HG03460 (cell line): ENCODE data around the gene LUC7L.
"Not testable (repeated sequence)": the region's sequence is repeated elsewhere in the genome, so short reads cannot be mapped to it uniquely, and the experiment has no call there.

ENCODE experiments used
- ATAC-seq: cut with Tn5 transposase; IDR thresholded peaks from one replicate; pipeline ENCODE4 v1.9.1; 2021; ENCODE audit not compliant: unreplicated experiment

The LUC7L gene

DNA sequence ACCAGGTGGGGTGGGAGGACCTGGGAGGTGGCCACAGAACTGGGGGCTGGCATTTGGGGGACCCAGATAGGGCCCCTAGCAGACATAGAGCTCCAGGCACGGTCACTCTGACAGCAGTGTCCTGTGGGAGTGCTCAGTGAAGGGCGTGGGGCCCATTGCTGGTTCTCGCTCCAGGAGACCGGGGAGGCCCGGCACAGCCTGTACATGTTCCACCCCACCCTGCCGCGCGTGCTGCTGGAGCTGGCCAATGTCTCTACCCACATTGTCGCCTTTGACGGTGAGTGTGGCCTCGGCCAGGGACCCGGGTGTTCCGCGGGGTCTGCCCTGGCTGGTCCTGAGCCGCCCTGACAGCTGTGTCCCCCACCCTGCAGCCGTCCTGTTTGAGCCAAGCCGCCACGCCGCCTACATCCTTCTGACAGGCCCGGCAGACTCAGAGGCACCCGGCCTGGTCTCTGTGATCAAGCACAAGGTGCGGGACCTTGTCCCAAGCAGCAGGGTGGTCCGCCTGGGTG lies 35.2 kb upstream of the LUC7L start:
- no peak for ATAC-seq

DNA sequence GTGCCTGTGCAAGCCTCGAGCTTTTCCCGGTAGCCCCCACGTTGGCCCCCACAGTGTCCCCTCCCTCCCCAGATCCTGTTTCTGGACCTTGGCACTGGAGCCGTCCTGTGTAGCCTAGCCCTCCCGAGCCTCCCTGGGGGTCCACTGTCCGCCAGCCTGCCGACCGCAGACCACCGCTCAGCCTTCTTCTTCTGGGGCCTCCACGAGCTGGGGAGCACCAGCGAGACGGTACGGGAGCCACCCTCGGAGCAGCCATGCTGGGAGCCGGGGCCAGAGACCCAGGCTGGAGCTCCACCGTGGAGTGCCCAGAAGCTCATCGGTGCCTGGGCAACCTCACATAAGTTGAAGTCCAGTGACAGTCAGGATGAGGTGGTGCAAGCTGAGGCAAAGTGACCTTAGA lies 34.7 kb upstream of the LUC7L start:
- ATAC-seq, result no peak

DNA sequence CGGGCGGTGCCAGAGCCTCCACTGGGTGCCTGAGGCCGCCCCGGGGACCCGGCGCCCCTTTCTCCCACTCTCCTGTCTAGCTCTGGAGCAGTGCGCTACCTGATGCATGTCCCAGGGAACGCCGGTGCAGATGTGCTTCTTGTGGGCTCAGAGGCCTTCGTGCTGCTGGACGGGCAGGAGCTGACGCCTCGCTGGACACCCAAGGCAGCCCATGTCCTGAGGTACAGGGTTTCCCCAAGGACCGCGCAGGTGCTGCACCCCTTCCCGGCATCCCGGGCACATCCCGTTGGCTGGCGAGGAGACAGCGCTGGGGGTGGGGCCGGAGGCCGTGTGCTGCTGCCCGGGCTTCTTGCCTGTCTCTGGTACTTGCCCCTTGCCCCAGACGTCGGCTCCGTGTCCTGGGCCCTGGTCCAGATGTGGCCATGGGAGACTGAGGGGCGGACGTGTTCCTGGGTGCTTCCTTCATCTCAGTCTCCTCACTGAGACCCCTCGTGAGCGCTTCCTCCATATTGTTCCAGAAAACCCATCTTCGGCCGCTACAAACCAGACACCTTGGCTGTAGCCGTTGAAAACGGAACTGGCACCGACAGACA lies 34.0 kb upstream of the LUC7L start:
- no peak for ATAC-seq

DNA sequence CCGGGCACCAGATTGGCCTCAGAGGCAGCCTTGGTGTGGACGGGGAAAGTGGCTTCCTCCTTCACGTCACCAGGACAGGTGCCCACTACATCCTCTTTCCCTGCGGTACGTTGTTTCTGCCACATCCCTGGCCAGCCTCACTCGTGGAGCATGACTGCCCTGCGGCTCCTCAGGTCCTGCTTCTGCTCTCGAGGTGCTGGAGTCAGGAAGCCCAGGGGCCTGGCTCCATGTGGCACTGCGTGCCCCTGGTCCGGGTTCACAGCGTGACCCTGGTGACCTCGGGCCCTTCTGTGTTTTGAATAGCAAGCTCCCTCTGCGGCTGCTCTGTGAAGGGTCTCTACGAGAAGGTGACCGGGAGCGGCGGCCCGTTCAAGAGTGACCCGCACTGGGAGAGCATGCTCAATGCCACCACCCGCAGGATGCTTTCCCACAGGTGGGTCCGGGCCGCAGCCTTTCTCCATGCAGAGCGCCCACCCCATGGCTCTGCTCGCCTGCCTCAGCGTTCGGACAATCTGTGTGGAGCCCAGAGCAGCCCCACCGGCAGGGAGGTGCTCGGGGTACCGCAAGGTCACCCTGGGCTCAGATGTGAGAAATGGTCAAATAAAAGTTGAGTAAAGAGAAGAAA lies 33.0 kb upstream of the LUC7L start:
- ATAC-seq, result no peak

DNA sequence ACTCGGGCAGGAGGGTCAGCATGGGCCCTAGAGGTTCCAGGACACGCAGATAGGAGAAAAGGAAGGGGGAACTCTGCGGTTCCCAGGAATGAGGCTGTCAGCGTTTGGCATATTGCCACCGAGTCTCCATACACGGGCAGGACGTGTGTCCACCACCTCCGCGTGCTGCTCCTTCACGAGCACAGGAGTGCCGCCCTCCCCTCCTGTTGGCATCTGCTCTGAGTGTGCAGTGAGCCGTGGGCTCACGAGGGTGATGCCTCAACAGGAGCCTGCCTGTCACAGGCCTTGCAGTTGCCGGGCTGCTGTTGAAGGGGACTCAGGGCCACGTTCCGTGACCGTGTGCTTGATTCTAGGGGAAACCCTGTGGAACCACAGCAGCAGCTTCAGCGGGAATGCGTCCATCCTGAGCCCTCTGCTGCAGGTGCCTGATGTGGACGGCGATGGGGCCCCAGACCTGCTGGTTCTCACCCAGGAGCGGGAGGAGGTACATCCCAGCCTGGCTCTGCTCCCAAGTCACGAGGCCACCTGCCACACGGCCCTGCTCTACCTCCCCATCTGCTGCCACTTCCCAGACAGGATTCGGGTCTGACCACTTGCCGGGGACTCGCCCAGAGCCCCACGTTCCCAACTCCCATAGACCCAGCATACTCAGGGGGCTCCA lies 31.9 kb upstream of the LUC7L start:
- ATAC-seq, result no peak

DNA sequence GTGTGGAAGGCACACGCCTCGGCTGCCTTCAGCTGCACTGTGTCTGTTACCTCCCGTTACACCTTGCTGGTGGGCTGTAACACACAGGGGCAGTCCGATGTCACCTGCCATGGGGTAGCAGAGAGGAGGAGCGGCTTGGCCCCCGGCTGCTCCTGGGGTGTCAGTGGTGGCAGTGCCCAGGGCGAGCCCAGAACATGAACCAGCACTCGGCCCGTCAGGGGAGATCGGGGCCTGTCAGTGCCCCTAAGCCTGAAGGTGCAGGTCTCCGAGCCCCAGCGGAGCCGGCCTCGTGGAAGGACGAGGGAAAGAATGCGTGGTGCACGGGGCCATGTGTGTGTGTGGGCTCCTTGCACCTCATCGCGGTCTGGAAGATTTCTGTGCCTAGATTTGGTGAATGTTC lies 31.1 kb upstream of the LUC7L start:
- ATAC-seq, result no peak

DNA sequence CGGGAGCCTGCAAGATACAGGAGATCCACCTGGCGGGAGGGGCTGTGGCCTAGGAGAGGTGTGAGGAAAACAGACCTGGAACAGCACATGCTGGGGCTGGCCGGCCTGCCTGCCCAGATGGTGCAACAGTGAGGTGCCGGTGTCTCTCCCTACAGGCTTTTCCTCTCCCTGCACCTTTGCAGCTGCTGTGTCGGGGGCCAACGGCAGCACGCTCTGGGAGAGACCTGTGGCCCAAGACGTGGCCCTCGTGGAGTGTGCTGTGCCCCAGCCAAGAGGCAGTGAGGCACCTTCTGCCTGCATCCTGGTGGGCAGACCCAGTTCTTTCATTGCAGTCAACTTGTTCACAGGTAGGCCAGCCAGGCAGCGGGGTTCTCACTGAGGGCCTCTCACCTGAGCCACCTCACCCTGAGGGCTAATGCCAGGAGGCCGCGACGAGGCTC lies 30.6 kb upstream of the LUC7L start:
- ATAC-seq, result no peak

DNA sequence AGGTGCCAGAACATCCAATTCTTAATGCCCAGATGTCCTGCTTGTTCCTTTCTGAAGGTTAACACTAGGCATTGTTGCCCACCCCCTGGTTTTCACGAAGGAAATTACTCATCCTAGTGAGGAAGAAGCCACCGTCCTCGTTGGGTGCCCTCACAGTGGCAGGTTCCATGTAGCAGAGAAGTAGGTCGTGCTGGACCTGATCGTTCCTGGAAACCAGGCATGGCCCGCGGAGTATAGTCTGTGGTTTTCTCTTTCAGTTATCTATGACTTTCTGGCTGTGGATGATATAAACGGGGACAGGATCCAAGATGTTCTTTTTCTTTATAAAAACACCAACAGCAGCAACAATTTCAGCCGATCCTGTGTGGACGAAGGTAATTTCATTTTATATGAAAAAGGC lies 30.0 kb upstream of the LUC7L start:
- ATAC-seq, result no peak

DNA sequence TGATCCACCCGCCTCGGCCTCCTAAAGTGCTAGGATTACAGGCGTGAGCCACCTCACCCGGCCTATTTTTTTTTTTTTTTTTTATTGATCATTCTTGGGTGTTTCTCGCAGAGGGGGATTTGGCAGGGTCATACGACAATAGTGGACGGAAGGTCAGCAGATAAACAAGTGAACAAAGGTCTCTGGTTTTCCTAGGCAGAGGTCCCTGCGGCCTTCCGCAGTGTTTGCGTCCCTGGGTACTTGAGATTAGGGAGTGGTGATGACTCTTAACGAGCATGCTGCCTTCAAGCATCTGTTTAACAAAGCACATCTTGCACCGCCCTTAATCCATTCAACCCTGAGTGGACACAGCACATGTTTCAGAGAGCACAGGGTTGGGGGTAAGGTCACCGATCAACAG lies 28.8 kb upstream of the LUC7L start:
- ATAC-seq, result not testable (repeated sequence)

DNA sequence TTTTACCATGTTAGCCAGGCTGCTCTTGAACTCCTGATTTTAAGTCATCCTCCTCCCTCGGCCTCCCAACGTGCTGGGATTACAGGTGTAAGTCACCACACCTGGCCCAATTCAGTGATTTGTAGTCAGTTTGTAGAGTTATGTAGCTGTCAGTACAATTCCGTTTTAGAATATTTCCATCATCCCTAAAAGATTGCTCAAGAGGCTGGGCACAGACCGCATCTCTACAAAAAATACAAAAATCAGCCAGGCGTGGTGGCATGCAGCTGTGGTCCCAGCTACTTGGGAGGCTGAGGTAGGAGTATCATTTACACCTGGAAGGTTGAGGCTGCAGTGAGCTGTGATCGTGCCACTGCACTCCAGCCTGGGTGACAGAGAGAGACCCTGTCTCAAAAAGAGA lies 25.9 kb upstream of the LUC7L start:
- no peak for ATAC-seq

DNA sequence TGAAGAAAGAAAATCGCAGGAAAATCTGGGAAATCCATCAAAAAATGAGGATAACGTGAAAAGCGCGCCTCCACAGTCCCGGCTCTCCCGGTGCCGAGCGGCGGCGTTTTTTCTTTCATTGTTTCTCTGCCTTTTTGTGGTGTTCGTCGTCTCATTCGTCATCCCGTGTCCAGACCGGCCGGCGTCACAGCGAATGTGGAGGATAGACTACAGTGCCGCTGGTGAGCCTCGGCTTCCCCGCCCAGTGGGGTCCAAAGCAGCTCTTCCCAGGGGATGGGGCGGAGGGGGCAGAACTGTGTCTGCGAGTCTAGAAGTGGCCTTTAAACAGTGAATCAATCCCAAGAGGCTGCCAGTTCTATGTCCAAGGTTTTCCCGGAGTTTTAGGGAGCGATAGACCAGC lies 25.2 kb upstream of the LUC7L start:
- ATAC-seq, result no peak

DNA sequence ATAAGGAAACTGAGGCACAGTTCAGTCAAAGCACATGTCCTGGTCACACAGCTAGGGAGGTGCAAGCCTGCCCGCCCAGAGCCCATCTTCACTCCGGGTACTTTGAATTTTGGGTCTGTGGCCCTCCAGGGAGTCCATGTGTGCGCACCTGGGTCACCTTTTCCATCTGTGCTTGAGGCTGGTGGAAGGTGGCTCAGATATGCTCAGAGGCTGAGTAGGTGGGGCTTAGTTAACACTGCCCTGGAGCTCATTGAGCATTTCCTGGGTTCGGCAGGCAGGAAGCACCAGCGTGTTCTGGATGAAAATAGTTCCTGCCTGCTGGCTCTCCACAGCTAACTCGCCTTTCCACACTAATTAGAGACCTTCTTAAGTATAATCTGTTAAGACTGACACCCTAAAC lies 24.6 kb upstream of the LUC7L start:
- ATAC-seq, result no peak

DNA sequence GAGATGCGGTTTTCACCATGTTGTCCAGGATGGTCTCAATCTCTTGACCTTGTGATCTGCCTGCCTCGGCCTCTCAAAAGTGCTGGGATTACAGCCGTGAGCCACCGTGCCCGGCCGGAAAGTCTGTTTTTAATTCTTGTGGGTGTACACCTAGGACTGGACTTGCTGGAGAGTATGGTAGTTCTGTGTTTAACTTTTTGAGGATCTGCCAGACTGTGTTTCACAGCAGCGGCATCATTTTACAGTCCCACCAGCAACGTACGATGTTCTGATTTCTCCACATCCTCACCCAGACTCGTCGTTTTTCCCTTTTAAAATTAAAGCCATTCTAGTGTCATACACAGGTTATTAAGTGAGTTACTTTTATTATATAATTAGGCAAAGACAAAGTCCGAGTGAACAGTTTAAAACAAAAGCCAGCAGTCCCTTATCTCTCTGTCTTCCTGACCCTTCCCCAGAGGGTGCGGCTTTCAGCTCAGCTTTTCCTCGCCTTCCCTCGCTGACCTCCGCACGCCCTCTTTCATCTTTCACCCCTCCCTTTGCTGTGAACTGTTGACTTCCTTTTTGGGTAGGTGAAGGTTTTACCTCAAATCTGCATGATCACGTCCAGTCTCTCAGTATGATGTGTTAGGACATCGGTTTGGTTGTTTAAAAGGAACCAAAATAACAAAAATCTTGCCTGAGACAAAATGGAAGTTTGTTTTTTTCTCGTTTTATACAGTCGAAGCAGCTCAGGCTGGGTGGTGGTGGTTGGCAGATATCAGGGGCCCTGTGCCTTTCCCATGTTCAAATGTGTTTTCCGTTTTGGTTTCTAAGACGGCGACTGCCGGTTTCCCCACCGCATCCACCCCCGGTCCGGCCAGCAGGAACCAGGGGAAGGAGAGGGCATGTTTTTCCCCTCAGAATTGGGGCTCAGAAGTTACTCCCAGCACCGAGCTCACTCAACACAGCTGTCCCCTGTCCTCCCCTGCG lies 23.4 kb upstream of the LUC7L start:
- no peak for ATAC-seq

DNA sequence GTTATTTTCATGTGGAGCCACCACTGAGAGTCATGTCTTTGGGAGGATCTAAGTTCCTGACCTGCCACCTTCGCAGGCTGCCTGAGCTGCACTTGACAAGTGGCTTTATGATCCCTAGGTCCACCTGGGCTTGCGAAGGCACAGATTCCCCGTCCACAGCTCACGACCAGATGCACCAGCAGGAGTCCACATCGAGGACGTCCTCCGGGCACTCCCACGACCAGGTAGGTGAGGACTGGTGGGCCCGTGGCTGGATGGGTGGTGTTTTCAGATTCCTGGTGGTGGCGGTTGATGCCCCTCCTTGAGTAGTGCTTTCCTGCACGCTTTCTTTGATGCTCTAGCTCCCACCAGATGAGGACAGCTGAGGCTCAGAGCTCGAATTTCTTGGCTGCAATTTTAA lies 20.2 kb upstream of the LUC7L start:
- no peak for ATAC-seq

DNA sequence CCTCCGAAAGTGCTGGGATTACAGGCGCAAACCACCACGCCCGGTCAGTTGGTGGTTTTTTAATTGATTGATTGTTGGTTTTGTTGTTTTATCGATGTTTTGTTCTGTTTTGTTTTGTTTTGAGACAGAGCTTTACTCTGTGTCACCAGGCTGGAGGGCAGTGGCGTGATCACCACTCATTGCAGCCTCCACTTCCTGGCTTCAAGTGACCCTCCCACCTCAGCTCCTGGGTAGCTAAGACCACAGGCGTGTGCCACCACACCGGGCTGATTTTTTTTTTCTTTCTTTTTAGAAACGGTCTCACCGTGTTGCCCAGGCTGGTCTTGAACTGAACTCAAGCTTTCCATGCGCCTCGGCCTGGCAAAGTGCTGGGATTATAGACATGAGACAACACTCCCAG lies 17.8 kb upstream of the LUC7L start:
- no peak for ATAC-seq

DNA sequence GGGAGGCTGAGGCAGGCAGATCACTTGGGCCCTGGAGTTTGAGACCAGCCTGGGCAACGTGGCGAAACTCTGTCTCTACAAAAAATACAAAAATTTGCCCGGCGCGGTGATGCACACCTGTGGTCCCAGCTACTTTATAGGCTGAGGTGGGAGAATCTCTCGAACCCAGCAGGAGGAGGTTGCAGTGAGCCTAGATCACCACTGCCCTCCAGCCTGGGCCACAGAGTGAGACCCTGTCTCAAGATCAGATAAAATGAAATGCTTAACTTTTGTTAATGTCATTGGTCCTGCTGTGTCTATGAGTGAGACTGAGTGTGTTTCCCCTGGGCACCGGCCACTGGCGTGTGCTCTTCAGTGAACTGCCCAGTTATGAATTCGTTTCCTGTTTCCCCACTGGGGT lies 15.9 kb upstream of the LUC7L start:
- ATAC-seq, result no peak

DNA sequence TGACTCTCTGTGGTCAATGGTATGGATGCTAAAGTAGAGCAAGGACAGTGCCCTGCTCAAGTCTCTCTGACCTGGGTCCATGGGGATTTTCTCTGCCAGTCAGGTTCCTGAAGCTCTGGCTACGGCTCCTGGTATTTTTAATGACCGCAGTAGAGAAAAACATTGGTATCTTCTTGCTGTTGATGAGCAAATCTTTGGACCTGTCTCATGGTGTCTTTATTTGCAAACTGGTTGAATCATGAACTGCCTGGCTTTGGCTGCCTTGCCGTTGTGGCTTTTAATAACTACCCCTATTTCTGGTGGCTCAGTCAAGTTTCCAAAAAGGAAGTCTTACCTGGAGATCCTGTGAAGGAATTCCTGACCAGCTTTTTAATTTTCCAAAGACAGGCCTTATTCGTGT lies 14.1 kb upstream of the LUC7L start:
- no peak for ATAC-seq

DNA sequence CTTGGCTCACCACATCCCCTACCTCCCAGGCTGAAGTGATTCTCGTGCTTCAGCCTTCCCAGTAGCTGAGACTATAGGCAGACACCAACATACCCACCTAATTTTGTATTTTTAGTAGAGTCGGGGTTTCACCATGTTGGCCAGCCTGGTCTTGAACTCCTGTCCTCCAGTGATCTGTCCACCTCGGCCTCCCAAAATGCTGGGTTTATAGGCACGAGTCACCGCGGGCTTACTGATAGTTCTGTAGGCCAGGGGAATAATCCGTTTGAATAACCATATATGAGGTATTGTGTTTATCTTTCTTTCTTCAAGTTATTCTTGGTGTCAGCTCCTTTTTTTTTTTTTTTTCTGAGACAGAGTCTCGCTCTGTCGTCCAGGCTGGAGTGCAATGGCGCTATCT lies 13.0 kb upstream of the LUC7L start:
- no peak for ATAC-seq

DNA sequence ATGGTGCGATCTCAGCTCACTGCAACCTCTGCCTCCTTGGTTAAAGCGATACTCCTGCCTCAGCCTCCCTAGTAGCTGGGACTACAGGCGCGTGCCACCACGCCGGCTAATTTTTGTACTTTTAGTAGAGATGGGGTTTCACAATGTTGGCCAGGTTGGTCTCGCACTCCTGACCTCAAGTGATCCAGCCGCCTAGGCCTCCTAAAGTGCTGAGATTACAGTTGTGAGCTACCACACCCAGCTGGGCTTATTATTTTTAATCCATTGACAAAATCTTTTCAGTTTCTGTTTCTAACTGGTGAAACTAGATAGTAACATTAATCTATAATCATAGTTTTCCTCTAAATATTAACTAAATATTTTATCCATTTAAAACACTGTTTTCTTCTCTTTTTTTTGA lies 11.3 kb upstream of the LUC7L start:
- no peak for ATAC-seq

DNA sequence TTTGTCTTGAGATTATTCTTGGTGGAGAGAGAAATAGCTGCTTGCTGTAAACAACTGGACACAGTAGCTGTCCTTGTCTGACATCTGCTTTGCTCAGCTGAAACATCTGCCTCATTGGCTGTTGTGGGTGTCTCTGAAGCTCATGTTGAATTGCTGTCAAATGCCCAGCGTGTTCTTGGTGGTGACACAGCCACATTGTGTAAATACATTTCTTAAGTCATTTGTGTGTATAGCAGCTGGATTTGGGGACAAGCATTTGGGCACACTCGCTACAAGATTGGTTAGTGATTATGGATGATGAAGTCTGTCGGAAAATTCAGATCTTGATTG lies 10.7 kb upstream of the LUC7L start:
- ATAC-seq, result no peak

DNA sequence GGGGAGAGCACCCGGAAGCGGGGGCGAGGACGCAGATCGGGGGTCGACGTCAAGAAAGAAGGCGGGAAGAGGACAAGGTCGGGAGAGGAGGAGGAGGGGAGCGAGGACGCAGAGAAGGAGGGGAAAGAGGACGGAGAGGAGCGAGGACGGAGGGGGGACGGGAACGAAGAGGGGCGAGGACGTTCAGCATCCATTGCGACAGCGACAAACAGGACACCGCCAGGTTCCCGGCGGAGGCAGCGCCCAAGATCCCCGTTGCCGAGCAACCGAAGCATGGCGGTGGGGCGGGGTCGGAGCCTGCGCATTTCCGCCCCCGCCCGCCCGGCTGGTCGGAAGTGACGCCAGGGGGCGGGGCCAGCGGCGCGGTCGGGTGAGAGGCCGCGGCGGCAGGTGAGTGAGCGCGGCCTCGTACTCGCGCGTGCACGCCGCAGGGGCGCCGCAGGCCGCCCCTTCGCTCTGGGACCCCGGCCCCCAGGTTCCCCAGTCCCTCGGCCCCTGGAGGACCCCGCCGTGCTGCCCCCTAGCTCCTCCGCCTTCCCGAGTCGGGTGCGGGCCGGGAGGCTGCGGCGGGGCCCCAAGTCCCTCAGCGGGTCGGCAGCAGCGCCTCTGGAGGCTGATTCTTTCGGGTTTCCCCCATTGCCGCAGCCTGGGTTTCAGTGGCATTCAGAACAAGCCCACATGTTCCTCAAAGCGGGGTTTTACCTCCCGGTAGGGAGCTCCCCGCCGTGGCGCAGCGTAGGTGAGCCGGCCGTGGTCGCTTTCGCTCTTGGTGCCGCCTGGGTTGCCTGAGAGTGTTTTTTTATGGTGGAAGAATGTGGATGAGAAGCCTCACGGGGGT lies 5.4 kb upstream of the LUC7L start, which contains the start of gene FAM234A:
Gene FAM234A (plus strand): TSS at position 354 of the 838 bp plus-strand sequence. CDS start 19,593 bp downstream, outside the sequence.
- ATAC-seq, result peak; percentile 83
